Esophagus squamous epithelium (tissue), 5 donors: ENCODE results near the gene CCDC187. TPM values are rescaled to one million over a fixed set of nuclear protein-coding genes. Genes with fewer than 3 reads are reported as not detected.
A peak's percentile ranks its signal among the peaks of the same experiment; 100 is the strongest.

Experiments
- DNase-seq: peaks from one replicate; lab custom pipeline; 2025; lab: John Stamatoyannopoulos, UW
- H3K27ac ChIP-seq, 4 donors: fragments of 200-600 bp; sonication (generic); one replicate each; pipeline ENCODE4 v1.5.1; 2016 to 2019; ENCODE audit warnings: mild to moderate bottlenecking in 1 of 4
- H3K27me3 ChIP-seq, 4 donors: fragments of 200-600 bp; sonication (generic); 1 replicate in 3 of 4; 2 replicates in 1 of 4; pipeline versions ENCODE4 v1.5.1 to v1.6.0; 2017 to 2021; ENCODE audit warnings: antibody characterized with exemption in 1 of 4
- H3K36me3 ChIP-seq, 3 donors: fragments of 200-600 bp; sonication (generic); one replicate each; pipeline ENCODE4 v1.5.1; 2016 to 2019
- H3K4me1 ChIP-seq, 3 donors: fragments of 200-600 bp; sonication (generic); one replicate each; pipeline ENCODE4 v1.5.1; 2017 to 2019
- H3K4me3 ChIP-seq, 4 donors: fragments of 200-600 bp; sonication (generic); 1 replicate in 3 of 4; 2 replicates in 1 of 4; pipeline ENCODE4 v1.5.1; 2016 to 2019; ENCODE audit warnings: mild to moderate bottlenecking in 2 of 4, moderate library complexity in 1 of 4
- H3K9me3 ChIP-seq, 3 donors: fragments of 200-600 bp; sonication (generic); one replicate each; pipeline ENCODE4 v1.5.1; 2016 to 2019
- CTCF ChIP-seq, 6 experiments: fragments of 450-650 bp in 4 of 6; fragments of 200-600 bp in 2 of 6; sonication (generic) in 2 of 6; IDR thresholded peaks; one replicate each; pipeline ENCODE4 v1.5.1; 2016 to 2019; ENCODE audit warnings: antibody characterized with exemption in 6 of 6, mild to moderate bottlenecking in 4 of 6, moderate library complexity in 4 of 6
- POLR2A ChIP-seq, 4 donors: fragments of 450-650 bp; IDR thresholded peaks; one replicate each; pipeline ENCODE4 v1.6.1; 2017; ENCODE audit warnings: antibody characterized with exemption in 4 of 4, mild to moderate bottlenecking in 4 of 4, moderate library complexity in 3 of 4
- WGBS, 2 donors: methylation state at CpG; one replicate each; pipeline ENCODE4 v1.1.5; 2018; 5-methylcytosine and 5-hydroxymethylcytosine counted together
- intact Hi-C: fragments of 100-400 bp; cut with DNase I; formaldehyde crosslinking; loops from one replicate; pipeline ENCODE4 v1.15.0; 2022
- total RNA-seq, 4 donors: library from RNA; depleted of rRNA; stranded (reverse); fragments of >200 nt; gene quantifications; one replicate each; pipeline ENCODE4 v1.1.0, GENCODE V29; 2016
- donor health status: DM: yes; HTN: yes; CAD: no.

Gene CCDC187
- total RNA-seq, 4 donors from 2014 or later: not detected

GRCh38 chr9:136330406-136330990 is 26.6 kb upstream of the CCDC187 start:
- Histone ChIP-seq H3K27ac (no peak overlapping the region), H3K9me3 (no peaks in the 10 kb centered on the region), H3K4me1 (peaks cover 17 to 52% (median 22%) of the 10 kb centered on the region in 3 donors), H3K36me3 (no peaks in the 10 kb centered on the region), H3K27me3 (peaks cover 0 to 23% (median 0%) of the 10 kb centered on the region in 4 donors), H3K4me3 (no peak overlapping the region)
- WGBS, 2 donors: 86 to 88% methylated on average over 2 to 6 of the region's 14 CpGs
- intact Hi-C loops: no loop called here
- DNase-seq: no peak
- TF ChIP-seq CTCF (IDR thresholded peaks at IDR 0.05) (no peak), POLR2A (IDR thresholded peaks at IDR 0.05) (no peak)

- no peaks in the 10 kb centered on the region for H3K36me3 ChIP-seq
- H3K4me1 ChIP-seq: peaks cover 17 to 51% (median 22%) of the 10 kb centered on the region in 3 donors
- no peak for DNase-seq
- no peaks in the 10 kb centered on the region for H3K9me3 ChIP-seq
- intact Hi-C loops: no loop called here
- 92 to 100% methylated on average over 1 to 5 of the region's 23 CpGs for WGBS, 2 donors
- no peak overlapping the region for H3K4me3 ChIP-seq
- TF ChIP-seq POLR2A (IDR thresholded peaks at IDR 0.05) (no peak), CTCF (IDR thresholded peaks at IDR 0.05) (no peak)
- no peak overlapping the region for H3K27ac ChIP-seq
- H3K27me3 ChIP-seq: peaks cover 0 to 23% (median 0%) of the 10 kb centered on the region in 4 donors
These were observed 25.9 kb upstream of the CCDC187 start for GRCh38 chr9:136329636-136330405.

DNA sequence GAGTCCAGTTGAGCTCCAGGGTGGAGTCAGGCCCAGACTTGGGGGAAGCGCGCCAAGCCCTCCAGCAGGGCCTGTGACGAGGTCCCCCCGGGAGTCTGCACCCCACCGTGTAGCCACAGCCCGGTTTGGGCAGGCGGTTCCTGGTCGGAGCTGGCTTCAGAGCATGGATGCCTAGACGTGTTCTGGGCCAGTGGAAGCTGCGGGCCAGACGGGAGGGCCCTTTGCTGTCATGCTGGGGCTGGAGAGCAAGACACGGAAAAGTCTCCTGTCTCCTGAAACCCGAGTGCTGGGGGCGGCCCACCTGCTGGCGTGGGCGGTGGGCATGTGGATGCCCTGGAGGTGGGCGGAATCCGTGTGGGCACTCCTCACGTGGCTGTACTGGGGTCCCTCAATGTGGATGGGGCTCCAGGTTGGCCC is 25.3 kb upstream of the CCDC187 start:
- intact Hi-C loops: no loop called here
- Histone ChIP-seq H3K36me3 (no peaks in the 10 kb centered on the region), H3K4me3 (peak overlapping the region in 2 of 4 donors; percentile 65 to 79), H3K4me1 (peaks cover 17 to 51% (median 22%) of the 10 kb centered on the region in 3 donors), H3K27ac (peak overlapping the region in 1 of 4 donors; percentile 87), H3K27me3 (peaks cover 0 to 26% (median 0%) of the 10 kb centered on the region in 4 donors), H3K9me3 (no peaks in the 10 kb centered on the region)
- WGBS, 2 donors: no CpG with 5 or more reads among the region's 19 CpGs
- DNase-seq: no peak
- no peak for TF ChIP-seq POLR2A (IDR thresholded peaks at IDR 0.05)
- TF ChIP-seq CTCF (IDR thresholded peaks at IDR 0.05): no peak

- TF ChIP-seq CTCF (IDR thresholded peaks at IDR 0.05) (no peak), POLR2A (IDR thresholded peaks at IDR 0.05) (no peak)
- DNase-seq: no peak
- peak overlapping the region in 3 of 4 donors; percentile 69 to 87 (median 82) for H3K27ac ChIP-seq
- 30 to 71% methylated on average over 1 to 6 of the region's 15 CpGs for WGBS, 2 donors
- H3K4me1 ChIP-seq: peaks cover 17 to 53% (median 22%) of the 10 kb centered on the region in 3 donors
- intact Hi-C loops: no loop called here
- H3K4me3 ChIP-seq: peak overlapping the region; percentile 39 to 79 (median 57)
- H3K36me3 ChIP-seq: no peaks in the 10 kb centered on the region
- H3K9me3 ChIP-seq: no peaks in the 10 kb centered on the region
- H3K27me3 ChIP-seq: peaks cover 0 to 29% (median 0%) of the 10 kb centered on the region in 4 donors
These were observed 24.7 kb upstream of the CCDC187 start for GRCh38 chr9:136328622-136329041.
